Measurements from ENCODE around the gene MEGF9. TPM values are rescaled to one million over a fixed set of nuclear protein-coding genes. Genes with fewer than 3 reads are reported as not detected.

MEGF9 gene
- total and polyA plus RNA-seq, 2 donors (not counting 3 experiments of a cell fraction or from before 2014, with no cell fraction given), result 4.0 to 13.0 TPM

- CTCF ChIA-PET, result no interaction called here
- FAIRE-seq, result no peak
- Histone ChIP-seq H3K27me3 (ENCODE audit: control insufficient read depth in 2 of 2, insufficient read depth in 2 of 2, low read length in 2 of 2) (no peaks in the 10 kb centered on the region), H3K9me3 (replicated peaks; ENCODE audit: control insufficient read depth, insufficient read depth, low read length) (no peaks in the 10 kb centered on the region), H3K9ac (replicated peaks; ENCODE audit: extremely low read depth, insufficient read depth, low read length) (no peak overlapping the region), H2AFZ (ENCODE audit: low read depth, low read length) (no peak overlapping the region), H3K27ac (ENCODE audit: insufficient read depth, low read depth, low read length) (no peak overlapping the region), H3K4me2 (ENCODE audit: insufficient read depth, low read length) (no peak overlapping the region), H3K4me3 (replicated peaks in 1 of 3; ENCODE audit: insufficient read depth in 1 of 3, low read depth in 1 of 3, low read length in 3 of 3) (no peak overlapping the region), H3K4me1 (ENCODE audit: control insufficient read depth, extremely low read depth, insufficient read depth, low read length) (peaks cover 8% of the 10 kb centered on the region), H4K20me1 (replicated peaks; ENCODE audit: control insufficient read depth, extremely low read depth, insufficient read depth, low read length) (no peaks in the 10 kb centered on the region), H3K36me3 (ENCODE audit: control insufficient read depth in 2 of 2, extremely low read depth in 1 of 2, insufficient read depth in 2 of 2, low read length in 2 of 2) (no peaks in the 10 kb centered on the region), H3K79me2 (ENCODE audit: control insufficient read depth, insufficient read depth, low read length) (no peaks in the 10 kb centered on the region), H3K9me1 (replicated peaks; ENCODE audit: control insufficient read depth, extremely low read depth, insufficient read depth, low read length) (no peaks in the 10 kb centered on the region)
- no peak for DNase-seq (ENCODE audit: low read depth, low spot score)
- intact Hi-C loops (cut with micrococcal nuclease), result no loop called here
- dilution Hi-C loops (cut with MboI; ENCODE audit: extremely low pct_ligation_motif_present, low sequenced_read_pairs), result no loop called here
- POLR2A ChIA-PET, result no interaction called here
- no peak for TF ChIP-seq MYC (IDR thresholded peaks at IDR 0.05; ENCODE audit: low read depth, low read length)
- no peak for TF ChIP-seq EZH2 (IDR thresholded peaks at IDR 0.05; ENCODE audit: borderline replicate concordance, low read depth, low read length, severe bottlenecking)
- TF ChIP-seq POLR2A (IDR thresholded peaks at IDR 0.05; ENCODE audit: low read depth, low read length), result no peak
- BruUV-seq (replicated peaks), result no TSS peak
These were observed 20.6 kb downstream of the MEGF9 start for GRCh38 chr9:120693700-120694008.

- CTCF ChIA-PET, result no interaction called here
- dilution Hi-C loops (cut with MboI; ENCODE audit: extremely low pct_ligation_motif_present, low sequenced_read_pairs), result no loop called here
- no peak for FAIRE-seq
These were observed 21.2 kb downstream of the MEGF9 start for GRCh38 chr9:120692901-120693699.

More at GRCh38 chr9:120692901-120693699, 21.2 kb downstream of the MEGF9 start:
- no peak overlapping the region for H3K4me3 ChIP-seq (replicated peaks in 1 of 3; ENCODE audit: insufficient read depth in 1 of 3, low read depth in 1 of 3, low read length in 3 of 3)
- no peak overlapping the region for H2AFZ ChIP-seq (ENCODE audit: low read depth, low read length)
- DNase-seq (ENCODE audit: low read depth, low spot score), result no peak
- H3K4me1 ChIP-seq (ENCODE audit: control insufficient read depth, extremely low read depth, insufficient read depth, low read length), result peaks cover 8% of the 10 kb centered on the region
- no peaks in the 10 kb centered on the region for H4K20me1 ChIP-seq (replicated peaks; ENCODE audit: control insufficient read depth, extremely low read depth, insufficient read depth, low read length)
- no peak overlapping the region for H3K9ac ChIP-seq (replicated peaks; ENCODE audit: extremely low read depth, insufficient read depth, low read length)
- H3K36me3 ChIP-seq (ENCODE audit: control insufficient read depth in 2 of 2, extremely low read depth in 1 of 2, insufficient read depth in 2 of 2, low read length in 2 of 2), result no peaks in the 10 kb centered on the region
- no peak overlapping the region for H3K27ac ChIP-seq (ENCODE audit: insufficient read depth, low read depth, low read length)
- no peaks in the 10 kb centered on the region for H3K79me2 ChIP-seq (ENCODE audit: control insufficient read depth, insufficient read depth, low read length)
- POLR2A ChIA-PET, result no interaction called here
- no peak for TF ChIP-seq CTCF (IDR thresholded peaks at IDR 0.05; ENCODE audit: extremely low read depth in 1 of 2, insufficient read depth in 1 of 2, low read depth in 1 of 2, low read length in 2 of 2)
- TF ChIP-seq POLR2AphosphoS5 (IDR thresholded peaks at IDR 0.05; ENCODE audit: insufficient read depth, low read depth, low read length), result no peak
- TF ChIP-seq JUN (IDR thresholded peaks at IDR 0.05; ENCODE audit: borderline replicate concordance, insufficient read depth, insufficient read length, low read depth), result no peak
- TF ChIP-seq FOS (IDR thresholded peaks at IDR 0.05; ENCODE audit: borderline replicate concordance, insufficient read depth, low read length), result no peak
- no peak for TF ChIP-seq MYC (IDR thresholded peaks at IDR 0.05; ENCODE audit: low read depth, low read length)
- no peak for TF ChIP-seq POLR2A (IDR thresholded peaks at IDR 0.05; ENCODE audit: low read depth, low read length)
- no peak for TF ChIP-seq GATA2 (IDR thresholded peaks at IDR 0.05; ENCODE audit: insufficient read depth, insufficient read length, low read depth, low read length)
- no peak for TF ChIP-seq MAX (IDR thresholded peaks at IDR 0.05; ENCODE audit: insufficient read depth, insufficient read length)
- TF ChIP-seq EZH2 (IDR thresholded peaks at IDR 0.05; ENCODE audit: borderline replicate concordance, low read depth, low read length, severe bottlenecking), result no peak
- no peaks in the 10 kb centered on the region for H3K9me1 ChIP-seq (replicated peaks; ENCODE audit: control insufficient read depth, extremely low read depth, insufficient read depth, low read length)
- intact Hi-C loops (cut with micrococcal nuclease), result no loop called here
- no peaks in the 10 kb centered on the region for H3K9me3 ChIP-seq (replicated peaks; ENCODE audit: control insufficient read depth, insufficient read depth, low read length)
- BruUV-seq (replicated peaks), result no TSS peak
- H3K27me3 ChIP-seq (ENCODE audit: control insufficient read depth in 2 of 2, insufficient read depth in 2 of 2, low read length in 2 of 2), result no peaks in the 10 kb centered on the region
- H3K4me2 ChIP-seq (ENCODE audit: insufficient read depth, low read length), result no peak overlapping the region
